H9 (cell line): Measurements from ENCODE around the gene MXD4. TPM values are rescaled to one million over a fixed set of nuclear protein-coding genes. Genes with fewer than 3 reads are reported as not detected.

ENCODE experiments used
- DNase-seq: peaks from one replicate; pipeline ENCODE4 v3.0.0-alpha.2; 2017
- H2AFZ ChIP-seq: one replicate; pipeline ENCODE4 v1.6.1; 2013; ENCODE audit warnings: mild to moderate bottlenecking, low read length, control low read depth, moderate library complexity
- H2AK5ac ChIP-seq: 2 replicates; pipeline ENCODE4 v1.6.1; 2013; ENCODE audit warnings: low read length, control low read depth, mixed read lengths; ENCODE audit not compliant: insufficient read length
- H2BK120ac ChIP-seq: one replicate; pipeline ENCODE4 v1.6.1; 2013; ENCODE audit warnings: low read depth, mild to moderate bottlenecking, low read length, control low read depth, inconsistent platforms; ENCODE audit not compliant: poor library complexity, severe bottlenecking
- H2BK12ac ChIP-seq: 2 replicates; pipeline ENCODE4 v1.6.1; 2013; ENCODE audit warnings: low read length, control low read depth, mixed read lengths, low read depth; ENCODE audit not compliant: insufficient read length
- H2BK15ac ChIP-seq: 2 replicates; pipeline ENCODE4 v1.6.1; 2013; ENCODE audit warnings: low read depth, low read length, control low read depth
- H2BK20ac ChIP-seq: one replicate; pipeline ENCODE4 v1.6.1; 2013; ENCODE audit warnings: low read depth, mild to moderate bottlenecking, low read length, control low read depth, inconsistent platforms; ENCODE audit not compliant: poor library complexity, severe bottlenecking
- H2BK5ac ChIP-seq: 2 replicates; pipeline ENCODE4 v1.6.1; 2013; ENCODE audit warnings: low read length, control low read depth, mixed read lengths; ENCODE audit not compliant: insufficient read length
- H3K14ac ChIP-seq: 2 replicates; pipeline ENCODE4 v1.6.1; 2013; ENCODE audit warnings: low read length, control low read depth; ENCODE audit not compliant: insufficient read depth
- H3K18ac ChIP-seq: 2 replicates; pipeline ENCODE4 v1.6.1; 2013; ENCODE audit warnings: low read depth, mild to moderate bottlenecking, mixed read lengths, low read length, control low read depth; ENCODE audit not compliant: insufficient read length
- H3K23ac ChIP-seq: 2 replicates; pipeline ENCODE4 v1.6.1; 2013; ENCODE audit warnings: low read length, control low read depth, mixed read lengths, low read depth; ENCODE audit not compliant: insufficient read length
- H3K23me2 ChIP-seq: 2 replicates; pipeline ENCODE4 v1.6.1; 2013; ENCODE audit warnings: low read depth, mild to moderate bottlenecking, mixed read lengths, low read length, control low read depth; ENCODE audit not compliant: insufficient read length, poor library complexity, severe bottlenecking
- H3K27ac ChIP-seq: 2 replicates; pipeline ENCODE4 v1.5.1; 2013; ENCODE audit warnings: low read length, control low read depth, mixed read lengths, low read depth; ENCODE audit not compliant: insufficient read length
- H3K27me3 ChIP-seq: 2 replicates; pipeline ENCODE4 v1.6.1; 2013; ENCODE audit warnings: low read length, control low read depth, inconsistent platforms; ENCODE audit not compliant: insufficient read depth
- H3K4ac ChIP-seq: 2 replicates; pipeline ENCODE4 v1.6.1; 2013; ENCODE audit warnings: low read depth, mild to moderate bottlenecking, control low read depth, inconsistent platforms, low read length, moderate library complexity
- H3K4me1 ChIP-seq: 2 replicates; pipeline ENCODE4 v1.6.1; 2013; ENCODE audit warnings: low read length, control low read depth, inconsistent platforms; ENCODE audit not compliant: insufficient read depth
- H3K4me2 ChIP-seq: 2 replicates; pipeline ENCODE4 v1.6.1; 2013; ENCODE audit warnings: low read length, control low read depth, mixed read lengths; ENCODE audit not compliant: insufficient read length, insufficient read depth
- H3K56ac ChIP-seq: 2 replicates; pipeline ENCODE4 v1.6.1; 2013; ENCODE audit warnings: low read depth, mild to moderate bottlenecking, mixed read lengths, low read length, control low read depth; ENCODE audit not compliant: insufficient read length
- H3K79me1 ChIP-seq: 2 replicates; pipeline ENCODE4 v1.6.1; 2013; ENCODE audit warnings: low read depth, mild to moderate bottlenecking, moderate library complexity, low read length, control low read depth, inconsistent platforms; ENCODE audit not compliant: insufficient read depth, poor library complexity, severe bottlenecking
- H3K79me2 ChIP-seq: 2 replicates; pipeline ENCODE4 v1.6.1; 2013; ENCODE audit warnings: low read length, control low read depth, inconsistent platforms; ENCODE audit not compliant: insufficient read depth
- H3K9ac ChIP-seq: 2 replicates; pipeline ENCODE4 v1.6.1; 2013; ENCODE audit warnings: low read length, control low read depth, mixed read lengths; ENCODE audit not compliant: insufficient read length; ENCODE audit errors: extremely low read depth
- H3K9me3 ChIP-seq: one replicate; pipeline ENCODE4 v1.6.1; 2013; ENCODE audit warnings: low read depth, low read length, inconsistent platforms; ENCODE audit not compliant: control insufficient read depth
- H3T11ph ChIP-seq: one replicate; pipeline ENCODE4 v1.6.1; 2013; ENCODE audit warnings: mild to moderate bottlenecking, low read length, control low read depth, inconsistent platforms
- H4K20me1 ChIP-seq: one replicate; pipeline ENCODE4 v1.6.1; 2013; ENCODE audit not compliant: control insufficient read depth, insufficient read length, insufficient read depth
- H4K5ac ChIP-seq: 2 replicates; pipeline ENCODE4 v1.6.1; 2013; ENCODE audit warnings: low read depth, mild to moderate bottlenecking, mixed read lengths, low read length, control low read depth; ENCODE audit not compliant: insufficient read length
- H4K8ac ChIP-seq: replicated peaks from 2 replicates; pipeline ENCODE4 v1.6.1; 2013; ENCODE audit warnings: low read length, control low read depth, mixed read lengths, low read depth; ENCODE audit not compliant: insufficient read length
- H4K91ac ChIP-seq: 2 replicates; pipeline ENCODE4 v1.6.1; 2013; ENCODE audit warnings: low read depth, mild to moderate bottlenecking, moderate library complexity, mixed read lengths, low read length, control low read depth; ENCODE audit not compliant: insufficient read length
- H3K27ac Mint-ChIP-seq, 3 experiments: 2 replicates in 2 of 3; 3 replicates in 1 of 3; pipeline ENCODE4 v1.8.0; 2020 to 2021; ENCODE audit warnings: mixed read lengths in 3 of 3, mild to moderate bottlenecking in 1 of 3, moderate library complexity in 1 of 3
- H3K27me3 Mint-ChIP-seq: 2 replicates; pipeline ENCODE4 v1.8.0; 2021; ENCODE audit warnings: low read depth, mild to moderate bottlenecking, moderate library complexity, mixed read lengths
- H3K36me3 Mint-ChIP-seq, 3 experiments: 2 replicates in 2 of 3; 3 replicates in 1 of 3; pipeline ENCODE4 v1.8.0; 2020 to 2021; ENCODE audit warnings: low read depth in 3 of 3, mixed read lengths in 3 of 3; ENCODE audit not compliant: insufficient read depth in 1 of 3
- H3K4me1 Mint-ChIP-seq, 2 experiments: 2 replicates each; pipeline ENCODE4 v1.8.0; 2020; ENCODE audit warnings: mixed read lengths in 2 of 2
- H3K4me3 Mint-ChIP-seq, 2 experiments: 2 replicates in 1 of 2; 3 replicates in 1 of 2; pipeline ENCODE4 v1.8.0; 2020 to 2021; ENCODE audit warnings: mild to moderate bottlenecking in 2 of 2, mixed read lengths in 2 of 2, moderate library complexity in 1 of 2
- H3K9me3 Mint-ChIP-seq, 2 experiments: 2 replicates in 1 of 2; 3 replicates in 1 of 2; pipeline ENCODE4 v1.8.0; 2020; ENCODE audit warnings: mild to moderate bottlenecking in 2 of 2, mixed read lengths in 2 of 2, moderate library complexity in 1 of 2
- WGBS: extraction: QIAGEN DNeasy Blood & Tissue Kit; methylation state at CpG from one replicate; pipeline ENCODE4 v1.1.7; 2013; ENCODE audit warnings: missing lambda C conversion rate, low lambda C conversion rate, mixed read lengths; ENCODE audit not compliant: insufficient read length; ENCODE audit errors: extremely low coverage; 5-methylcytosine and 5-hydroxymethylcytosine counted together
- total RNA-seq: library from RNA; stranded (reverse); gene quantifications from 2 replicates; pipeline ENCODE4 v1.2.1, GENCODE V29; 2021
- TF ChIP-seq, protein P1 (sequence below): fragments of 200-600 bp; sonication (generic); conservative IDR thresholded peaks from 3 replicates; pipeline ENCODE4 v1.8.0; 2021; ENCODE audit warnings: antibody characterized with exemption, mild to moderate bottlenecking

MXD4 gene
- total RNA-seq, 1 experiment from 2014 or later = 24.1 TPM

DNA sequence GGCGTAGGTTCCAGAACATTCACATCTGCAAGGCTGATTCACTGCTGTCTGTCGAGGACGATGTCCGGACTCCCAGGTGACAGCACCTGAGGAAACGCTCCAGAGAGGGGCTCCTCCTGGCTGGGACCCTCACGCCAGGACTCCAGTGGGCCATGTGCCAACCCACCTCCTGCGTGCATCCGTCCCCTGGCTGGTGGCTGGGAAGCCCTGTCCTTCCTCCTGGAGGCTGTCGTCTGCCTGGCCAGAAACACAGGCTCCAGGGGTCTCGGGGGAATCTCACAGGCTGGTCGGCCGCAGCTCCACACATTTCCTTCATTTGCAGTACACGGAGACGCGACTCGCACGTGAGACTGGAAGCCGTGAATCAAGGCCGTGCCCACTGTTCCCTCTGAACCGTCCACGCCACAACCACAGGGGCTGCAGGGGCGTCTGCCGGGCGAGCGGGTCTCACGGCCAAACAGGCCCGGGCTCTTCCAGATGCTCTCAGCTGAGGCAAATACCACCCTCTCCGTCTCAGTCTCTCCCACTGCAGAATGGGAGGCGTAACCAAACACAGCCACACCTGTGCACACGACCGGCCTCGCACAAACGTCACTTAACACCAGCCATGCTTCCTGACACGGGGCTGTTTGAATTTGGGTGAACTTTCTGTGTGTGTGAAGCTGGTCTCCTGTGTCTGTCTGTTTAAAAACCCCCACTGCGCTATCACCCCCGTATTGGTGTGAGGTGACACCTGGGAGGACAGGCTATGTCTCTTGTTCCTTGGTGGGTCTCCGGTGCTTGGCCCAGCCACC is 38.7 kb upstream of the MXD4 start:
- Histone ChIP-seq H3K4me2 (no peak overlapping the region), H3K9me3 (peaks cover 6% of the 10 kb centered on the region), H3K4me1 (no peaks in the 10 kb centered on the region), H2BK5ac (no peak overlapping the region), H2BK120ac (no peak overlapping the region), H3K18ac (no peak overlapping the region), H3K4ac (no peak overlapping the region), H2BK15ac (no peak overlapping the region), H4K91ac (no peak overlapping the region), H3K79me1 (no peaks in the 10 kb centered on the region), H4K20me1 (no peaks in the 10 kb centered on the region), H4K8ac (no peak overlapping the region), H3K27ac (no peak overlapping the region), H3K27me3 (no peaks in the 10 kb centered on the region), H2BK20ac (no peak overlapping the region), H3K23me2 (no peaks in the 10 kb centered on the region), H3K14ac (no peak overlapping the region), H3K23ac (no peak overlapping the region), H2AFZ (no peak overlapping the region), H3T11ph (no peak overlapping the region), H3K56ac (no peak overlapping the region), H3K79me2 (no peaks in the 10 kb centered on the region), H3K9ac (no peak overlapping the region), H2BK12ac (no peak overlapping the region), H4K5ac (no peak overlapping the region), H2AK5ac (no peak overlapping the region)
- Mint-ChIP-seq H3K9me3 (peaks cover 6 to 7% of the 10 kb centered on the region in 2 experiments; a peak in 4 of 5 replicates), H3K4me1 (peaks cover 1 to 8% of the 10 kb centered on the region in 2 experiments; a peak in 3 of 4 replicates), H3K27me3 (no peaks in the 10 kb centered on the region; the same call in none of the 2 replicates), H3K36me3 (peaks cover 6 to 9% (median 7%) of the 10 kb centered on the region in 3 experiments; a peak in 5 of 7 replicates), H3K4me3 (peak overlapping the region in 1 of 2 experiments; percentile 41; a peak in 1 of 5 replicates), H3K27ac (no peak overlapping the region)
- DNase-seq = no peak
- WGBS = no CpG with 5 or more reads among the region's 37 CpGs
- TF ChIP-seq, protein P1, sequence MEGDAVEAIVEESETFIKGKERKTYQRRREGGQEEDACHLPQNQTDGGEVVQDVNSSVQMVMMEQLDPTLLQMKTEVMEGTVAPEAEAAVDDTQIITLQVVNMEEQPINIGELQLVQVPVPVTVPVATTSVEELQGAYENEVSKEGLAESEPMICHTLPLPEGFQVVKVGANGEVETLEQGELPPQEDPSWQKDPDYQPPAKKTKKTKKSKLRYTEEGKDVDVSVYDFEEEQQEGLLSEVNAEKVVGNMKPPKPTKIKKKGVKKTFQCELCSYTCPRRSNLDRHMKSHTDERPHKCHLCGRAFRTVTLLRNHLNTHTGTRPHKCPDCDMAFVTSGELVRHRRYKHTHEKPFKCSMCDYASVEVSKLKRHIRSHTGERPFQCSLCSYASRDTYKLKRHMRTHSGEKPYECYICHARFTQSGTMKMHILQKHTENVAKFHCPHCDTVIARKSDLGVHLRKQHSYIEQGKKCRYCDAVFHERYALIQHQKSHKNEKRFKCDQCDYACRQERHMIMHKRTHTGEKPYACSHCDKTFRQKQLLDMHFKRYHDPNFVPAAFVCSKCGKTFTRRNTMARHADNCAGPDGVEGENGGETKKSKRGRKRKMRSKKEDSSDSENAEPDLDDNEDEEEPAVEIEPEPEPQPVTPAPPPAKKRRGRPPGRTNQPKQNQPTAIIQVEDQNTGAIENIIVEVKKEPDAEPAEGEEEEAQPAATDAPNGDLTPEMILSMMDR = no peak
